Vagina (tissue), 2 donors: ENCODE results near the gene TEAD1.

Experiments used
- CTCF ChIP-seq, 3 experiments: fragments of 450-650 bp in 2 of 3; fragments of 200-600 bp in 1 of 3; sonication (generic) in 1 of 3; IDR thresholded peaks; one replicate each; pipeline ENCODE4 v1.5.1; 2017 to 2019; ENCODE audit warnings: antibody characterized with exemption in 3 of 3, mild to moderate bottlenecking in 2 of 3, moderate library complexity in 2 of 3
- POLR2A ChIP-seq, 2 donors: fragments of 450-650 bp; IDR thresholded peaks; one replicate each; pipeline ENCODE4 v1.6.1; 2017; ENCODE audit warnings: antibody characterized with exemption in 2 of 2, mild to moderate bottlenecking in 2 of 2, moderate library complexity in 2 of 2
- POLR2AphosphoS5 ChIP-seq, 2 donors: sonication (generic); formaldehyde crosslinking; IDR thresholded peaks; one replicate each; pipeline ENCODE4 v1.9.0; 2017; ENCODE audit warnings: antibody characterized with exemption in 2 of 2, mild to moderate bottlenecking in 2 of 2, low read depth in 1 of 2; ENCODE audit not compliant: insufficient read depth in 1 of 2

GRCh38 chr11:12986194-12986898, 312.1 kb downstream of the TEAD1 start:
- TF ChIP-seq CTCF (IDR thresholded peaks at IDR 0.05) = no peak
- TF ChIP-seq POLR2A (IDR thresholded peaks at IDR 0.05) = no peak
- no peak for TF ChIP-seq POLR2AphosphoS5 (IDR thresholded peaks at IDR 0.05; ENCODE audit: insufficient read depth in 1 of 2, low read depth in 1 of 2)
